Progenitor cell of endocrine pancreas (in vitro differentiated cells): ENCODE measurements around the gene FOXK1. TPM values are rescaled to one million over a fixed set of nuclear protein-coding genes. Genes with fewer than 3 reads are reported as not detected.
A peak's percentile ranks its signal among the peaks of the same experiment; 100 is the strongest.

Experiments used
- DNase-seq: peaks from one replicate; pipeline ENCODE4 v3.0.0; 2021; ENCODE audit warnings: low spot score; ENCODE audit not compliant: unreplicated experiment
- H3K27ac Mint-ChIP-seq: 2 replicates; pipeline ENCODE4 v1.8.0; 2021; ENCODE audit warnings: mild to moderate bottlenecking, moderate library complexity, mixed read lengths
- H3K27me3 Mint-ChIP-seq: 2 replicates; pipeline ENCODE4 v1.8.0; 2021; ENCODE audit warnings: mixed read lengths
- H3K36me3 Mint-ChIP-seq: 2 replicates; pipeline ENCODE4 v1.8.0; 2022; ENCODE audit warnings: mixed read lengths; ENCODE audit not compliant: insufficient read depth
- H3K4me1 Mint-ChIP-seq: 2 replicates; pipeline ENCODE4 v1.8.0; 2021; ENCODE audit warnings: low read depth, mixed read lengths
- H3K4me3 Mint-ChIP-seq: 2 replicates; pipeline ENCODE4 v1.8.0; 2021; ENCODE audit warnings: low read depth, mild to moderate bottlenecking, moderate library complexity, mixed read lengths
- H3K9me3 Mint-ChIP-seq: 2 replicates; pipeline ENCODE4 v1.8.0; 2021; ENCODE audit warnings: low read depth, mixed read lengths
- total RNA-seq: library from RNA; stranded (reverse); gene quantifications from 2 replicates; pipeline ENCODE4 v1.2.1, GENCODE V29; 2021
- TF ChIP-seq, protein P1 (sequence below): fragments of 200-600 bp; sonication (generic); IDR thresholded peaks from one replicate; pipeline ENCODE4 v1.5.0; 2021; ENCODE audit warnings: antibody characterized with exemption, mild to moderate bottlenecking; ENCODE audit not compliant: unreplicated experiment

Gene FOXK1
- total RNA-seq, 1 donor from 2014 or later: 47.6 TPM

GRCh38 chr7:4738711-4739527 is 56.8 kb downstream of the FOXK1 start:
- no peak for DNase-seq
- TF ChIP-seq, protein P1, sequence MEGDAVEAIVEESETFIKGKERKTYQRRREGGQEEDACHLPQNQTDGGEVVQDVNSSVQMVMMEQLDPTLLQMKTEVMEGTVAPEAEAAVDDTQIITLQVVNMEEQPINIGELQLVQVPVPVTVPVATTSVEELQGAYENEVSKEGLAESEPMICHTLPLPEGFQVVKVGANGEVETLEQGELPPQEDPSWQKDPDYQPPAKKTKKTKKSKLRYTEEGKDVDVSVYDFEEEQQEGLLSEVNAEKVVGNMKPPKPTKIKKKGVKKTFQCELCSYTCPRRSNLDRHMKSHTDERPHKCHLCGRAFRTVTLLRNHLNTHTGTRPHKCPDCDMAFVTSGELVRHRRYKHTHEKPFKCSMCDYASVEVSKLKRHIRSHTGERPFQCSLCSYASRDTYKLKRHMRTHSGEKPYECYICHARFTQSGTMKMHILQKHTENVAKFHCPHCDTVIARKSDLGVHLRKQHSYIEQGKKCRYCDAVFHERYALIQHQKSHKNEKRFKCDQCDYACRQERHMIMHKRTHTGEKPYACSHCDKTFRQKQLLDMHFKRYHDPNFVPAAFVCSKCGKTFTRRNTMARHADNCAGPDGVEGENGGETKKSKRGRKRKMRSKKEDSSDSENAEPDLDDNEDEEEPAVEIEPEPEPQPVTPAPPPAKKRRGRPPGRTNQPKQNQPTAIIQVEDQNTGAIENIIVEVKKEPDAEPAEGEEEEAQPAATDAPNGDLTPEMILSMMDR: no peak
- Mint-ChIP-seq H3K36me3 (peaks cover 13% of the 10 kb centered on the region), H3K9me3 (no peaks in the 10 kb centered on the region), H3K27ac (peak overlapping the region; percentile 99), H3K4me3 (peak overlapping the region; percentile 57), H3K4me1 (peaks cover 50% of the 10 kb centered on the region), H3K27me3 (no peaks in the 10 kb centered on the region)

DNA sequence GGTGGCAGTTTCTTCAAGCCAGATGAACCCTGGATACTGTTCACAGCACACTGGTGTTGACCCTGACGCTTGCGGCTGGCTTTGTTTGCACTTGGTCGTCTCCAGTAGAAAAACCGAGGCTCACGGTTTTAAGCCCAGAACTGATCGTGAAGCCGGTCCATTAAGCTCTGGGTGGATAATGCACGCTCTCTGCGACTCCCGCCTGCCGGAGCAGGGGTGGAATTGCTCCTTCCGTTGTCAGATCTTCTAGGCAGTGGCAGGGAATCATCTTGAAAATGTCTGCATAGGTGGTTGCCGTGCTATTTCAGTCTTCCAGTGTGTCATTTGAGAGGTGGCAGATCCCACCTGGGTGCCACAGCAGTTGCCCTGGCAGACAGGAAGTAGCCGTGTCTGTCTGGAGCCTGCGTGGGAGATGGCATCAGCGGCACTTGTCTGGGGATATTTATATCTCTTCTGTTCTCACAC is 57.5 kb downstream of the FOXK1 start:
- H3K4me1 Mint-ChIP-seq: peaks cover 57% of the 10 kb centered on the region

DNA sequence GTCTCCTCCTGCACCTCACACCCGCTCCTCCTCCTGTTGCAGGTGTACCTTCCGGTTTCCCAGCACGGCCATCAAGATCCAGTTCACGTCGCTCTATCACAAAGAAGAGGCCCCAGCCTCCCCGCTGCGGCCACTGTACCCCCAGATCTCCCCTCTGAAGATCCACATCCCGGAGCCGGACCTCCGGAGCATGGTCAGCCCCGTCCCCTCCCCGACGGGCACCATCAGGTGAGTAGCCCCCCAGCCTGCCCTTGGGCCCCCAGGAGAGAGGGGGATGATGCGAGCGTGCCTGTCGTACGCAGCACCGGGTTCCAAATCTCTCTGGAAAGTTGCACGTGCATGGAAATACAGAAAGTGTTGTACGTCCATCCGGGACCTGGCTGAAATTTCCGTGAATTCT is 58.7 kb downstream of the FOXK1 start:
- DNase-seq: no peak
- Mint-ChIP-seq H3K9me3 (no peaks in the 10 kb centered on the region), H3K36me3 (peaks cover 12% of the 10 kb centered on the region), H3K27ac (peak overlapping the region; percentile 73), H3K4me1 (peaks cover 63% of the 10 kb centered on the region), H3K27me3 (no peaks in the 10 kb centered on the region), H3K4me3 (no peak overlapping the region)
- TF ChIP-seq, protein P1: no peak

More for the DNA sequence above, 57.5 kb downstream of the FOXK1 start:
- H3K9me3 Mint-ChIP-seq: no peaks in the 10 kb centered on the region
- peaks cover 12% of the 10 kb centered on the region for H3K36me3 Mint-ChIP-seq
- peak overlapping the region; percentile 57 for H3K4me3 Mint-ChIP-seq
- TF ChIP-seq, protein P1: peak; percentile 49
- no peak for DNase-seq
- no peaks in the 10 kb centered on the region for H3K27me3 Mint-ChIP-seq
- peak overlapping the region; percentile 99 for H3K27ac Mint-ChIP-seq

GRCh38 chr7:4742051-4742573 is 60.0 kb downstream of the FOXK1 start:
- Mint-ChIP-seq H3K4me1 (peaks cover 62% of the 10 kb centered on the region), H3K36me3 (peaks cover 16% of the 10 kb centered on the region), H3K4me3 (no peak overlapping the region), H3K27me3 (no peaks in the 10 kb centered on the region), H3K9me3 (no peaks in the 10 kb centered on the region), H3K27ac (no peak overlapping the region)
- DNase-seq: no peak
- TF ChIP-seq, protein P1: no peak

GRCh38 chr7:4742852-4743251 is 60.8 kb downstream of the FOXK1 start:
- Mint-ChIP-seq H3K36me3 (peaks cover 18% of the 10 kb centered on the region), H3K27me3 (no peaks in the 10 kb centered on the region), H3K9me3 (no peaks in the 10 kb centered on the region), H3K4me1 (peaks cover 61% of the 10 kb centered on the region), H3K27ac (peak overlapping the region; percentile 99), H3K4me3 (no peak overlapping the region)
- TF ChIP-seq, protein P1: no peak
- no peak for DNase-seq
